Lung (tissue), 13 donors: ENCODE measurements around the gene EHBP1. TPM values are rescaled to one million over a fixed set of nuclear protein-coding genes. Genes with fewer than 3 reads are reported as not detected.

Experiments
- ATAC-seq: fragments of 200-7000 bp; cut with Tn5 transposase; one replicate; pipeline ENCODE4 v1.9.1; 2020; ENCODE audit warnings: moderate number of reproducible peaks; ENCODE audit not compliant: insufficient read depth, low FRiP score
- DNase-seq, 3 donors: peaks; one replicate each; pipeline ENCODE4 v3.0.0-alpha.2; 2013 to 2017
- H3K27ac ChIP-seq, 2 donors: one replicate each; pipeline ENCODE4 v1.5.1; 2013; ENCODE audit warnings: mild to moderate bottlenecking in 2 of 2, moderate library complexity in 2 of 2, control low read depth in 1 of 2, inconsistent platforms in 1 of 2, low read depth in 1 of 2, low read length in 1 of 2
- H3K27me3 ChIP-seq, 3 donors: one replicate each; pipeline ENCODE4 v1.5.1; 2013; ENCODE audit warnings: low read length in 2 of 3; ENCODE audit not compliant: control insufficient read depth in 3 of 3, insufficient read depth in 3 of 3
- H3K36me3 ChIP-seq, 4 donors: one replicate each; pipeline ENCODE4 v1.5.1; 2013; ENCODE audit warnings: low read length in 4 of 4, mild to moderate bottlenecking in 1 of 4, moderate library complexity in 1 of 4; ENCODE audit not compliant: control insufficient read depth in 4 of 4, insufficient read depth in 4 of 4
- H3K4me1 ChIP-seq, 5 donors: one replicate each; pipeline ENCODE4 v1.5.1; 2013; ENCODE audit warnings: low read length in 5 of 5, mild to moderate bottlenecking in 2 of 5, moderate library complexity in 1 of 5; ENCODE audit not compliant: control insufficient read depth in 5 of 5, insufficient read depth in 5 of 5
- H3K4me3 ChIP-seq: one replicate; pipeline ENCODE4 v1.5.1; 2013; ENCODE audit warnings: mild to moderate bottlenecking, control low read depth, moderate library complexity
- H3K9ac ChIP-seq, 2 donors: one replicate each; pipeline ENCODE4 v1.5.1; 2013; ENCODE audit warnings: low read length in 2 of 2, control low read depth in 1 of 2; ENCODE audit not compliant: insufficient read depth in 1 of 2
- H3K9me3 ChIP-seq, 4 donors: one replicate each; pipeline ENCODE4 v1.5.1; 2013; ENCODE audit warnings: low read length in 3 of 4, mild to moderate bottlenecking in 1 of 4, moderate library complexity in 1 of 4; ENCODE audit not compliant: control insufficient read depth in 4 of 4, insufficient read depth in 3 of 4
- WGBS, 2 donors: extraction: QIAGEN DNeasy Blood & Tissue Kit; methylation state at CpG; one replicate each; pipeline ENCODE4 v1.1.7; 2013; 5-methylcytosine and 5-hydroxymethylcytosine counted together
- polyA plus RNA-seq, 2 donors: library from polyadenylated mRNA; stranded (reverse); fragments of 200-250 nt; gene quantifications; one replicate each; pipeline ENCODE4 v1.2.1, GENCODE V29; 2013
- small RNA-seq: library from RNA; depleted of rRNA; stranded (forward); fragments of <200 nt; gene quantifications from one replicate; pipeline ENCODE3, GENCODE V24; 2014; ENCODE audit warnings: low replicate concordance
- total RNA-seq, 2 donors: library from RNA; depleted of rRNA in 1 of 2; stranded (reverse); fragments of >200 nt in 1 of 2; gene quantifications; one replicate each; pipeline ENCODE4 v1.2.1, GENCODE V29; 2014 to 2021
- TF ChIP-seq, protein P1 (sequence below): IDR thresholded peaks from 2 replicates; pipeline ENCODE4 v1.5.1; 2012; ENCODE audit warnings: mild to moderate bottlenecking; ENCODE audit errors: control extremely low read depth, extremely low read depth
- donor health status: control.
- donor health status: control.
- donor health status: Bipolar disorder and iron deficiency.
- donor health status: healthy.
- donor health status: DM: yes; HTN: yes; CAD: no.

EHBP1 gene
- total and polyA plus RNA-seq, 4 donors, result 7.9 to 83.2 (median 22.7) TPM

DNA sequence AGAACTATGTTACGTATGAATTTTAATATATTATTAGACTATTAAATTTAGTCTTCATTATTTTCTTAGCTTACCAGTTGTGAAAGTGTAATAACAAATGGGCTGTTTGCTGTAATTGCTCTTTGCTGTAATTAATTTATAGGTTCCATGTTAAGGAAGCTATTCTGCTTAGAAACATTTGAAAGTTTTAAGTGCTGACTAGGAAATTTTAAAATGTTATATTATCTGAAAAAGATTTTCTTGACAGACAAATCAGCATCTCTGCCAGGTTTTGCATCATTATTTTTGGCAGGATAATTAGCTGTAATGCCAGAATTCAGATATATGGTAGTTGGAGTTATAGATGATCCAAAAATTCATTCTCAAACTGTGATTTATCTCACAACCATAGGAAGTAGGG is 387.3 kb downstream of the EHBP1 start:
- 2 to 4% methylated on average over 1 of the region's 1 CpG for WGBS, 2 donors

DNA sequence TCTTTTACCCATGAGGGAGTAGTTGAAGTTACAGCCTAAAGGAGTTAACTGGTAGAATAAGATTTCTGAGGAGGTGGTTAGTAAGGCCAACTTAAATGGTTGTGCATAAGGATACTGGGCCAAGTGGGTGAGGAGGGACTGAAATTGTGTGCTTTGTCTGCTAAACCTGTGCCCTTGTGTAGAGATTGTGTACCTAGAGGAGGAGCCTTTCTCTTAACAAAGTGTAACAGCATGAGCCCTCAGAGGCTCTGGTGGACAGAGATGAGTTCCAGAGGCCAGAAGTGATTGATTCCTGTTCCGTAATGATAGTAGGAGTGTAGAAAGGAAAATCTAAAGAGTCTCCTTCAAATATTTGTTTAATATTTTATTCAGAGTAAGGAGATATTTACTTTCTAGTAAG is 388.0 kb downstream of the EHBP1 start:
- ATAC-seq (no peak), DNase-seq (no peak)
- H3K36me3 ChIP-seq, result no peaks in the 10 kb centered on the region
- 71 to 88% methylated on average over 1 of the region's 1 CpG for WGBS, 2 donors
- no peak overlapping the region for H3K9ac ChIP-seq
- no peak overlapping the region for H3K27ac ChIP-seq
- H3K27me3 ChIP-seq, result no peaks in the 10 kb centered on the region
- no peak overlapping the region for H3K4me3 ChIP-seq
- TF ChIP-seq, protein P1, sequence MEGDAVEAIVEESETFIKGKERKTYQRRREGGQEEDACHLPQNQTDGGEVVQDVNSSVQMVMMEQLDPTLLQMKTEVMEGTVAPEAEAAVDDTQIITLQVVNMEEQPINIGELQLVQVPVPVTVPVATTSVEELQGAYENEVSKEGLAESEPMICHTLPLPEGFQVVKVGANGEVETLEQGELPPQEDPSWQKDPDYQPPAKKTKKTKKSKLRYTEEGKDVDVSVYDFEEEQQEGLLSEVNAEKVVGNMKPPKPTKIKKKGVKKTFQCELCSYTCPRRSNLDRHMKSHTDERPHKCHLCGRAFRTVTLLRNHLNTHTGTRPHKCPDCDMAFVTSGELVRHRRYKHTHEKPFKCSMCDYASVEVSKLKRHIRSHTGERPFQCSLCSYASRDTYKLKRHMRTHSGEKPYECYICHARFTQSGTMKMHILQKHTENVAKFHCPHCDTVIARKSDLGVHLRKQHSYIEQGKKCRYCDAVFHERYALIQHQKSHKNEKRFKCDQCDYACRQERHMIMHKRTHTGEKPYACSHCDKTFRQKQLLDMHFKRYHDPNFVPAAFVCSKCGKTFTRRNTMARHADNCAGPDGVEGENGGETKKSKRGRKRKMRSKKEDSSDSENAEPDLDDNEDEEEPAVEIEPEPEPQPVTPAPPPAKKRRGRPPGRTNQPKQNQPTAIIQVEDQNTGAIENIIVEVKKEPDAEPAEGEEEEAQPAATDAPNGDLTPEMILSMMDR, result no peak
- H3K9me3 ChIP-seq, result no peaks in the 10 kb centered on the region
- peaks cover 0 to 5% (median 0%) of the 10 kb centered on the region in 5 donors for H3K4me1 ChIP-seq

More for the DNA sequence above, 387.3 kb downstream of the EHBP1 start:
- DNase-seq (peak in 2 of 3 donors; percentile 46 to 61), ATAC-seq (no peak)
- Histone ChIP-seq H3K4me3 (no peak overlapping the region), H3K4me1 (peaks cover 0 to 5% (median 0%) of the 10 kb centered on the region in 5 donors), H3K9ac (no peak overlapping the region), H3K27me3 (no peaks in the 10 kb centered on the region), H3K27ac (no peak overlapping the region), H3K9me3 (no peaks in the 10 kb centered on the region), H3K36me3 (no peaks in the 10 kb centered on the region)
- TF ChIP-seq, protein P1, result no peak

Small RNA genes within 50 kb of the gene (small RNA-seq; reads per million reads assigned to genes)
- not detected for gene RF00019

Other genes with a start within 250 kb of the EHBP1 start
- gene TMEM17, start 199.5 kb upstream of the EHBP1 start, total RNA-seq, result 1 to 10 TPM; 3.2 to 3.9 TPM
- 1 to 10 TPM; 1.6 to 2.1 TPM for gene TMEM17, start 199.5 kb upstream of the EHBP1 start, polyA plus RNA-seq